HepG2 (cell line): ENCODE measurements around the gene CDC123. TPM values are rescaled to one million over a fixed set of nuclear protein-coding genes. Genes with fewer than 3 reads are reported as not detected.

Experiments used
- ATRX ChIP-seq: sonication (generic); formaldehyde crosslinking; IDR thresholded peaks from 2 replicates; pipeline ENCODE4 v1.4.0; 2020; ENCODE audit warnings: missing genetic modification reagents, borderline replicate concordance
- BRCA1 ChIP-seq: sonication (generic); formaldehyde crosslinking; IDR thresholded peaks from 2 replicates; pipeline ENCODE4 v1.4.0; 2020; ENCODE audit warnings: missing genetic modification reagents
- FOXK2 ChIP-seq: fragments of 450-650 bp; IDR thresholded peaks from 2 replicates; pipeline ENCODE4 v1.6.1; 2016
- GFI1 ChIP-seq: sonication (generic); formaldehyde crosslinking; IDR thresholded peaks from 2 replicates; pipeline ENCODE4 v1.5.0; 2020; ENCODE audit warnings: missing genetic modification reagents, mild to moderate bottlenecking, borderline replicate concordance
- GLI4 ChIP-seq: sonication (generic); formaldehyde crosslinking; IDR thresholded peaks from 2 replicates; pipeline ENCODE4 v1.5.1; 2020; ENCODE audit warnings: missing genetic modification reagents, mild to moderate bottlenecking, moderate library complexity, borderline replicate concordance
- PTBP1 ChIP-seq: fragments of 200-400 bp; formaldehyde crosslinking; IDR thresholded peaks from 2 replicates; pipeline ENCODE4 v1.6.1; 2018; ENCODE audit warnings: low read length, low read depth; ENCODE audit not compliant: poor library complexity, severe bottlenecking
- RARA ChIP-seq: IDR thresholded peaks from 2 replicates; pipeline ENCODE4 v1.6.1; 2016; ENCODE audit warnings: missing genetic modification reagents, missing compliant biosample characterization
- ZFY ChIP-seq: sonication (generic); formaldehyde crosslinking; IDR thresholded peaks from 2 replicates; pipeline ENCODE4 v1.4.0; 2020; ENCODE audit warnings: missing genetic modification reagents
- ZNF256 ChIP-seq: sonication (generic); formaldehyde crosslinking; conservative IDR thresholded peaks from 2 replicates; pipeline ENCODE4 v1.4.0; 2020; ENCODE audit warnings: missing genetic modification reagents
- ZNF780A ChIP-seq: sonication (generic); formaldehyde crosslinking; IDR thresholded peaks from 2 replicates; pipeline ENCODE4 v1.8.0; 2022; ENCODE audit warnings: mild to moderate bottlenecking, missing genetic modification reagents, moderate library complexity
- polyA plus RNA-seq, 8 experiments: library from polyadenylated mRNA; depleted of rRNA in 3 of 8; stranded (reverse) in 7 of 8; unstranded in 1 of 8; fragments of >200 nt; fragmentation: Illumina TruSeq in 4 of 8; extraction: Trizol in 4 of 8; gene quantifications; 2 replicates each; pipeline versions ENCODE4 v1.2.1 to v1.2.3, GENCODE V29; 2011 to 2016; ENCODE audit warnings: low read depth in 4 of 8, missing spikeins in 1 of 8, mixed read lengths in 1 of 8; ENCODE audit not compliant: insufficient read depth in 1 of 8
- total RNA-seq, 5 experiments: library from RNA; depleted of rRNA; stranded (reverse); fragments of >200 nt; fragmentation: Illumina TruSeq; extraction: Trizol; gene quantifications; 2 replicates each; pipeline ENCODE4 v1.2.3, GENCODE V29; 2016; ENCODE audit warnings: low read depth in 1 of 5
- TF ChIP-seq, protein P1 (sequence below): sonication (generic); formaldehyde crosslinking; IDR thresholded peaks from 2 replicates; pipeline ENCODE4 v1.4.0; 2020; ENCODE audit warnings: mild to moderate bottlenecking, missing genetic modification reagents
- TF ChIP-seq, protein P2 (sequence below): sonication (generic); formaldehyde crosslinking; IDR thresholded peaks from 2 replicates; pipeline ENCODE4 v1.5.1; 2020; ENCODE audit warnings: missing genetic modification reagents, mild to moderate bottlenecking, borderline replicate concordance
- TF ChIP-seq, protein P3 (sequence below): sonication (generic); formaldehyde crosslinking; IDR thresholded peaks from 2 replicates; pipeline ENCODE4 v1.4.0; 2020; ENCODE audit warnings: missing genetic modification reagents, borderline replicate concordance
- TF ChIP-seq, protein P4 (sequence below): sonication (generic); formaldehyde crosslinking; IDR thresholded peaks from 2 replicates; pipeline ENCODE4 v1.5.1; 2020; ENCODE audit warnings: mild to moderate bottlenecking, moderate library complexity, missing genetic modification reagents
- TF ChIP-seq, protein P5 (sequence below): sonication (generic); formaldehyde crosslinking; IDR thresholded peaks from 2 replicates; pipeline ENCODE4 v1.5.1; 2020; ENCODE audit warnings: missing genetic modification reagents, mild to moderate bottlenecking, borderline replicate concordance

The CDC123 gene
- total and polyA plus RNA-seq, 2 of the 13 experiments (the other 11 are each of a cell fraction or from before 2014, with no cell fraction given) = 63.3 to 153 TPM

DNA sequence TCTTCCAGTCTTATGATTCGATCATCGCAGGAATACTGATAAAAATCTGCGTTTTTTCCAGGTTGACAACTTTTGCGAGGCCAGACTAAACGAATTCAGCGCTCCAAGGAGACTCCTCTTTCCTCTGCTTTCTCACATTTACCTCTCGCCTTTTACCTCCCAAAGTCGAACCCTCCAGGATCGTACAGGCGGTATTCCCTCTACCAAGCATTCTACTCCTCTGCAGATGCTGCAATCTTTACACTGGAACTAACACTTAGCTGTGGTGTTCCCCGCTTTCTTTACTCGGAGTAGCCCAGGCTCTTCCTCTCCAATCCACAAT is 746 bp upstream of the CDC123 start (continued):
- TF ChIP-seq, protein P1, sequence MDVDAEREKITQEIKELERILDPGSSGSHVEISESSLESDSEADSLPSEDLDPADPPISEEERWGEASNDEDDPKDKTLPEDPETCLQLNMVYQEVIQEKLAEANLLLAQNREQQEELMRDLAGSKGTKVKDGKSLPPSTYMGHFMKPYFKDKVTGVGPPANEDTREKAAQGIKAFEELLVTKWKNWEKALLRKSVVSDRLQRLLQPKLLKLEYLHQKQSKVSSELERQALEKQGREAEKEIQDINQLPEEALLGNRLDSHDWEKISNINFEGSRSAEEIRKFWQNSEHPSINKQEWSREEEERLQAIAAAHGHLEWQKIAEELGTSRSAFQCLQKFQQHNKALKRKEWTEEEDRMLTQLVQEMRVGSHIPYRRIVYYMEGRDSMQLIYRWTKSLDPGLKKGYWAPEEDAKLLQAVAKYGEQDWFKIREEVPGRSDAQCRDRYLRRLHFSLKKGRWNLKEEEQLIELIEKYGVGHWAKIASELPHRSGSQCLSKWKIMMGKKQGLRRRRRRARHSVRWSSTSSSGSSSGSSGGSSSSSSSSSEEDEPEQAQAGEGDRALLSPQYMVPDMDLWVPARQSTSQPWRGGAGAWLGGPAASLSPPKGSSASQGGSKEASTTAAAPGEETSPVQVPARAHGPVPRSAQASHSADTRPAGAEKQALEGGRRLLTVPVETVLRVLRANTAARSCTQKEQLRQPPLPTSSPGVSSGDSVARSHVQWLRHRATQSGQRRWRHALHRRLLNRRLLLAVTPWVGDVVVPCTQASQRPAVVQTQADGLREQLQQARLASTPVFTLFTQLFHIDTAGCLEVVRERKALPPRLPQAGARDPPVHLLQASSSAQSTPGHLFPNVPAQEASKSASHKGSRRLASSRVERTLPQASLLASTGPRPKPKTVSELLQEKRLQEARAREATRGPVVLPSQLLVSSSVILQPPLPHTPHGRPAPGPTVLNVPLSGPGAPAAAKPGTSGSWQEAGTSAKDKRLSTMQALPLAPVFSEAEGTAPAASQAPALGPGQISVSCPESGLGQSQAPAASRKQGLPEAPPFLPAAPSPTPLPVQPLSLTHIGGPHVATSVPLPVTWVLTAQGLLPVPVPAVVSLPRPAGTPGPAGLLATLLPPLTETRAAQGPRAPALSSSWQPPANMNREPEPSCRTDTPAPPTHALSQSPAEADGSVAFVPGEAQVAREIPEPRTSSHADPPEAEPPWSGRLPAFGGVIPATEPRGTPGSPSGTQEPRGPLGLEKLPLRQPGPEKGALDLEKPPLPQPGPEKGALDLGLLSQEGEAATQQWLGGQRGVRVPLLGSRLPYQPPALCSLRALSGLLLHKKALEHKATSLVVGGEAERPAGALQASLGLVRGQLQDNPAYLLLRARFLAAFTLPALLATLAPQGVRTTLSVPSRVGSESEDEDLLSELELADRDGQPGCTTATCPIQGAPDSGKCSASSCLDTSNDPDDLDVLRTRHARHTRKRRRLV = no peak
- TF ChIP-seq ZFY (CRISPR knock-in tag) (no peak), ATRX (CRISPR knock-in tag) (no peak), BRCA1 (CRISPR knock-in tag) (0 out of 2 replicates have a peak, but pooled peaks have one; percentile 66), ZNF780A (CRISPR knock-in tag) (0 out of 2 replicates have a peak, but pooled peaks have one; percentile 13), GFI1 (CRISPR knock-in tag) (0 out of 2 replicates have a peak, but pooled peaks have one; percentile 19), RARA (CRISPR knock-in tag) (no peak), FOXK2 (no peak), GLI4 (CRISPR knock-in tag) (no peak), PTBP1 (no peak), ZNF256 (CRISPR knock-in tag) (no peak)
- TF ChIP-seq, protein P2, sequence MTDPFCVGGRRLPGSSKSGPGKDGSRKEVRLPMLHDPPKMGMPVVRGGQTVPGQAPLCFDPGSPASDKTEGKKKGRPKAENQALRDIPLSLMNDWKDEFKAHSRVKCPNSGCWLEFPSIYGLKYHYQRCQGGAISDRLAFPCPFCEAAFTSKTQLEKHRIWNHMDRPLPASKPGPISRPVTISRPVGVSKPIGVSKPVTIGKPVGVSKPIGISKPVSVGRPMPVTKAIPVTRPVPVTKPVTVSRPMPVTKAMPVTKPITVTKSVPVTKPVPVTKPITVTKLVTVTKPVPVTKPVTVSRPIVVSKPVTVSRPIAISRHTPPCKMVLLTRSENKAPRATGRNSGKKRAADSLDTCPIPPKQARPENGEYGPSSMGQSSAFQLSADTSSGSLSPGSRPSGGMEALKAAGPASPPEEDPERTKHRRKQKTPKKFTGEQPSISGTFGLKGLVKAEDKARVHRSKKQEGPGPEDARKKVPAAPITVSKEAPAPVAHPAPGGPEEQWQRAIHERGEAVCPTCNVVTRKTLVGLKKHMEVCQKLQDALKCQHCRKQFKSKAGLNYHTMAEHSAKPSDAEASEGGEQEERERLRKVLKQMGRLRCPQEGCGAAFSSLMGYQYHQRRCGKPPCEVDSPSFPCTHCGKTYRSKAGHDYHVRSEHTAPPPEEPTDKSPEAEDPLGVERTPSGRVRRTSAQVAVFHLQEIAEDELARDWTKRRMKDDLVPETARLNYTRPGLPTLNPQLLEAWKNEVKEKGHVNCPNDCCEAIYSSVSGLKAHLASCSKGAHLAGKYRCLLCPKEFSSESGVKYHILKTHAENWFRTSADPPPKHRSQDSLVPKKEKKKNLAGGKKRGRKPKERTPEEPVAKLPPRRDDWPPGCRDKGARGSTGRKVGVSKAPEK = no peak
- TF ChIP-seq, protein P3, sequence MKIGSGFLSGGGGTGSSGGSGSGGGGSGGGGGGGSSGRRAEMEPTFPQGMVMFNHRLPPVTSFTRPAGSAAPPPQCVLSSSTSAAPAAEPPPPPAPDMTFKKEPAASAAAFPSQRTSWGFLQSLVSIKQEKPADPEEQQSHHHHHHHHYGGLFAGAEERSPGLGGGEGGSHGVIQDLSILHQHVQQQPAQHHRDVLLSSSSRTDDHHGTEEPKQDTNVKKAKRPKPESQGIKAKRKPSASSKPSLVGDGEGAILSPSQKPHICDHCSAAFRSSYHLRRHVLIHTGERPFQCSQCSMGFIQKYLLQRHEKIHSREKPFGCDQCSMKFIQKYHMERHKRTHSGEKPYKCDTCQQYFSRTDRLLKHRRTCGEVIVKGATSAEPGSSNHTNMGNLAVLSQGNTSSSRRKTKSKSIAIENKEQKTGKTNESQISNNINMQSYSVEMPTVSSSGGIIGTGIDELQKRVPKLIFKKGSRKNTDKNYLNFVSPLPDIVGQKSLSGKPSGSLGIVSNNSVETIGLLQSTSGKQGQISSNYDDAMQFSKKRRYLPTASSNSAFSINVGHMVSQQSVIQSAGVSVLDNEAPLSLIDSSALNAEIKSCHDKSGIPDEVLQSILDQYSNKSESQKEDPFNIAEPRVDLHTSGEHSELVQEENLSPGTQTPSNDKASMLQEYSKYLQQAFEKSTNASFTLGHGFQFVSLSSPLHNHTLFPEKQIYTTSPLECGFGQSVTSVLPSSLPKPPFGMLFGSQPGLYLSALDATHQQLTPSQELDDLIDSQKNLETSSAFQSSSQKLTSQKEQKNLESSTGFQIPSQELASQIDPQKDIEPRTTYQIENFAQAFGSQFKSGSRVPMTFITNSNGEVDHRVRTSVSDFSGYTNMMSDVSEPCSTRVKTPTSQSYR (CRISPR knock-in tag) = no peak
- TF ChIP-seq, protein P4, sequence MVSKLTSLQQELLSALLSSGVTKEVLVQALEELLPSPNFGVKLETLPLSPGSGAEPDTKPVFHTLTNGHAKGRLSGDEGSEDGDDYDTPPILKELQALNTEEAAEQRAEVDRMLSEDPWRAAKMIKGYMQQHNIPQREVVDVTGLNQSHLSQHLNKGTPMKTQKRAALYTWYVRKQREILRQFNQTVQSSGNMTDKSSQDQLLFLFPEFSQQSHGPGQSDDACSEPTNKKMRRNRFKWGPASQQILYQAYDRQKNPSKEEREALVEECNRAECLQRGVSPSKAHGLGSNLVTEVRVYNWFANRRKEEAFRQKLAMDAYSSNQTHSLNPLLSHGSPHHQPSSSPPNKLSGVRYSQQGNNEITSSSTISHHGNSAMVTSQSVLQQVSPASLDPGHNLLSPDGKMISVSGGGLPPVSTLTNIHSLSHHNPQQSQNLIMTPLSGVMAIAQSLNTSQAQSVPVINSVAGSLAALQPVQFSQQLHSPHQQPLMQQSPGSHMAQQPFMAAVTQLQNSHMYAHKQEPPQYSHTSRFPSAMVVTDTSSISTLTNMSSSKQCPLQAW = no peak
- TF ChIP-seq, protein P5, sequence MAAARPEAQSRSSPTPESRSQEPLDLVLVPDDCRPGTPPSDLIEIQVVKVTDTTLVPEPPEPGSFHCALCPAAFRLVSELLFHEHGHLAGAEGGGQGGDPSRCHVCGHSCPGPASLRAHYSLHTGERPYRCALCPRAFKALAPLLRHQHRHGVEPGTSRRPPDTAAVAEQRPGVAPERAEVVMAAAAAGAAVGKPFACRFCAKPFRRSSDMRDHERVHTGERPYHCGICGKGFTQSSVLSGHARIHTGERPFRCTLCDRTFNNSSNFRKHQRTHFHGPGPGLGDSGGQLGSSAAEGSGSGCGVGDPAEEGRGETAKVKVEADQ (CRISPR knock-in tag) = no peak
